GM18526 (cell line): ENCODE results near the gene NCKAP1.

ENCODE experiments used
- POLR2A ChIP-seq: IDR thresholded peaks from 3 replicates; pipeline ENCODE4 v1.6.1; 2011; ENCODE audit not compliant: insufficient read length; ENCODE audit errors: extremely low read depth

Gene NCKAP1

GRCh38 chr2:183038341-183039300 lies at the start of gene NCKAP1:
Gene NCKAP1 (minus strand): TSS chr2:183038457. CDS start chr2:183038099, 358 bp downstream.
- no peak for TF ChIP-seq POLR2A

DNA sequence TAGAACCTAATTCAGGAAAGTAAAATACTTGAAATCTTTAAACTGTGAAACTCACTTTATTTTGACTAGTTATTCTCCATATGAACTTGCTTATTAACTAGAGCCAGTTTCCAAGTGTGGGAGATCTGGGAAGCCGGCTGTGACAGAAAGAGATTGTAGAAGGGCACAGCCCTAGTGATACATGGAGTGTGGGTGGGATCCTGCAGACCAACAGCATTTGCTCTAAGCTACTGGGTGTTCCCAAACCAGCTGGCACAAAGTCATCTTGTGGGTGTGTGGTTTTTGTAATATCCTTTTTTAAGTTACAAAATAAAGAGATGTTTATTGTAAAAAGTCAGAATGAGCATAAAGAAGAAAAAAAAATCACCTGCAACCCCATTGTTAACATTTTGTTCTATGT lies 43.7 kb upstream of the NCKAP1 start:
- no peak for TF ChIP-seq POLR2A

DNA sequence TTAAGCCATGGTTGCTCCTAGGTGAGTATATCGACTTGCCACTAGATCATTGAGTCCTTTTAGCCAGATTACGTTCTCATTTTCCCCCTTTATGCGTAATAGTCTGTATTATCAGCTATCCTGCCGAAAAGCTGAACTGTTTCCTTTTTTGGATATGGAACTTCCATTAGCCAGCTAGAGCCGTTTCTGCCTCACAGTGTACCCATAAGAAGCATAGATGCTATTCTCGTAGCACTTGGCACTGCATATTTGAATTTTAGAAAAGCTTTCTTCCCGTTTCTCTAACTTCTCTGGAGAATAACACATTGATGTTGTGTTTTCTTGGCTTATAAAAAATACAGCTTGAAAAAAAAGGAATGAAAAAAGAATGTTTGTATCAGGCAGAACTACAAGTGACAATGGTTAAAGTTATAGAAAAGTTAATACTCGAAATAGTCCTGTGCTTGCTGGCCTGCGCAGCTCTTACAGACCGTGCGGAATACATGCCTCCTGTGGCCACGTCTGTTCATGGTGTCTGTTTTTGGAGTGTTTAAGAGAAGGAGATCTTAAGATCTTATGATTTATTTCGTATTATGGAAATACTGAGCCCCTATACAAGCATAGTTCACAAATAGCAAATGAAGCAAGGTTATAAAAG lies 41.0 kb upstream of the NCKAP1 start:
- no peak for TF ChIP-seq POLR2A

GRCh38 chr2:183078464-183079138 lies 40.3 kb upstream of the NCKAP1 start, which contains the start of gene DUSP19:
Gene DUSP19 (plus strand): TSS chr2:183078747. CDS start chr2:183078934, 187 bp downstream.
- TF ChIP-seq POLR2A, result peak; percentile 60

GRCh38 chr2:183078163-183078463 lies 39.9 kb upstream of the NCKAP1 start:
- no peak for TF ChIP-seq POLR2A

- no peak for TF ChIP-seq POLR2A
Observed at GRCh38 chr2:183072177-183072576, 33.9 kb upstream of the NCKAP1 start.

GRCh38 chr2:183070942-183071844 lies 32.9 kb upstream of the NCKAP1 start:
- no peak for TF ChIP-seq POLR2A

DNA sequence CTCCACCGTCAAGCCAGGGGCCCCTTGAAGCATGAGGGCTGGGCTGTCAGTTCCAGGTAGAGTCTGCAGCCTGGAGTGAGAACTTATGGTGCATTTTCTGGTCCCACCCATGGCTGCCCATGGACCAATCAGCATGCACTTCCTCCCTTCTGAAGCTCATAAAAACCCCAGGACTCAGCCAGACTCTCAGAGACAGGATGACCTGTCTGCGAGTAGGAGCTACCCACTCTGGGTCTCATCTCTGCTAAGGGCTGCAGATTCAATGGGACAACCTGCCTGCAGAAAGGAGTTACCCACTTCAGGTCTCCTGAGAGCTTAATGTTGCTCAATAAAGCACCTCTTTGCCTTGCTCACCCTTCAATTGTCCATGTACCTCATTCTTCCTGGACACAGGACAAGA lies 30.9 kb upstream of the NCKAP1 start:
- TF ChIP-seq POLR2A, result no peak

DNA sequence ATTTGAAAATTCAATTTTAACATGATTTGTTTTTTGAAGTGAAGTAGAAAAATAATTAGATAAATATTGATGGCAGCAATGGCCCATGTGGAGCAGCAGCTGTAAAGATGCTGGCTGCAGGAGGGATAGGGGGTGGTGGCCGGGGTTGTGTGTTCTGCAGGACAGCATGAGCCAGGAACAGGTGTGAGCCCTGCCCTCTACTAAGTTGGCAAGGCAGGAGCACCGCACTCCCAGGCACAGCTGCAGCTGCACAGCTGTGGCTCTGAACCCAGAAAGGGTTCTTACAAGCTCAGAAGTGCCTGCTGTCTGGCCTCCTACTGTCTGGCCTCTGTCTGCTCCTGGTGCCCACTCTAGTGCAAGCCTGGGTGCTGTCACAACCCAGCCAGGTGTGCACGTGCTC lies 30.3 kb upstream of the NCKAP1 start:
- no peak for TF ChIP-seq POLR2A

- no peak for TF ChIP-seq POLR2A
Observed at GRCh38 chr2:183063083-183063482, 24.8 kb upstream of the NCKAP1 start.

DNA sequence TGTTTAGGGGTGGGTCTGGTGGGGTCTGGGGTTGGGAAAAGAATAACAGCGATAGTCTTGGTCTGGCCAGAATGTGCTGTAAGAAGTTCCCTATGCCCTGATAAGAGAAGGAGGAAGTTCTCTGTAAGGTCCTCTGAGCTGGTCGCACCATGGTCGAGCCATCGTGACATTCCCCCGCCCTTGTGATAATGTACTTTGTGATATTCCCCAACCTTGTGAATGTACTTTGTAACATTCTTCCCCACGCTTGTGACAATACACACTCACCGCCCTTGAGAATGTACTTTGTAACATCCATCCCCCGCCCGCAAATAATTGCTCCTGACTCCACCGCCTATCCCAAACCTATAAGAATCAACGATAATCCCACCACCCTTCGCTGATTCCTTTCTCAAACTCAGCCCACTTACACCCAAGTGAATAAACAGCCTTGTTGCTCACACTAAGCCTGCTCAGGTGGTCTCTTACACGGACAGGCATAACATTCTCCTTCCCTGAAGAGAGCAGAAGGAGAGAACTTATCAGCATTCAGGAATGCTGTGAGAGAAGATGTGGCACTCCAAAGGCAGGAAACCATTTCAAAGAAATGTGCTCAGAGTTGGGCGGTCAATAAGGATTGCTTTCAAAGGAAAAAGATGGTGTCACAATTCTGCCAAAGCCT lies 22.4 kb upstream of the NCKAP1 start:
- TF ChIP-seq POLR2A, result no peak

DNA sequence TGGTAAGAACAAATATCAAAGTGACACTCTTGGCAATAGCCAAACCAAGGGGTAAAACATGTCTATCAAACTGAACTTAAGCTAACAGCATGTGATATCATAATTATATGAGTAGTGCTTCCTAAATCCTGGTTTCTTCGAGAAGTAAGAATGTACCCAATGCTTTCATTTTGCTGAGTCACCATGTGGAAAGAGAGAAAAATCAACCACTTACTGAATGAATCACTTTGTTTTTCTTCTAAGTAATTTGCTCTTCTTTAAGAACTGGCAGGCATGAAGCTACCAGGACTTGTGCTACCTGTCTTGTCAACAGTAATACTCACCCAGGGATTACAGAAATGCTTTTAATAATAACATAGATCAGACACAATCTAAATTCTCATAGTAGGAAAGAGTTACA lies 21.3 kb upstream of the NCKAP1 start:
- TF ChIP-seq POLR2A, result no peak

- TF ChIP-seq POLR2A, result no peak
Observed at GRCh38 chr2:183057333-183057985, 19.2 kb upstream of the NCKAP1 start.

GRCh38 chr2:183049420-183049819 lies 11.2 kb upstream of the NCKAP1 start:
- TF ChIP-seq POLR2A, result no peak
